IPS-18c (cell line): ENCODE measurements around the gene GZMM.

Experiments
- H3K4me3 ChIP-seq: 2 replicates; pipeline ENCODE4 v1.7.0; 2013; ENCODE audit warnings: low read depth, mild to moderate bottlenecking, low read length, moderate library complexity; ENCODE audit not compliant: insufficient read depth
- H3K9me3 ChIP-seq: one replicate; pipeline ENCODE4 v1.6.1; 2013; ENCODE audit warnings: mild to moderate bottlenecking, low read length, moderate library complexity; ENCODE audit not compliant: control insufficient read depth, insufficient read depth

GZMM gene

GRCh38 chr19:572743-573518, 29.1 kb downstream of the GZMM start:
- H3K4me3 ChIP-seq: peak overlapping the region; percentile 99
- no peaks in the 10 kb centered on the region for H3K9me3 ChIP-seq

GRCh38 chr19:573519-573825, 29.6 kb downstream of the GZMM start:
- H3K4me3 ChIP-seq: peak overlapping the region; percentile 99
- no peaks in the 10 kb centered on the region for H3K9me3 ChIP-seq

GRCh38 chr19:574658-575526, 31.0 kb downstream of the GZMM start:
- Histone ChIP-seq H3K9me3 (no peaks in the 10 kb centered on the region), H3K4me3 (peak overlapping the region; percentile 28; the same call in 1 of the 2 replicates)

GRCh38 chr19:575527-576506, 32.0 kb downstream of the GZMM start:
- H3K4me3 ChIP-seq: peak overlapping the region; percentile 28
- no peaks in the 10 kb centered on the region for H3K9me3 ChIP-seq

- no peak overlapping the region for H3K4me3 ChIP-seq
- H3K9me3 ChIP-seq: no peaks in the 10 kb centered on the region
These were observed 33.0 kb downstream of the GZMM start for GRCh38 chr19:576768-577438.

GRCh38 chr19:577439-578392, 33.9 kb downstream of the GZMM start:
- Histone ChIP-seq H3K9me3 (no peaks in the 10 kb centered on the region), H3K4me3 (no peak overlapping the region)

GRCh38 chr19:579111-579841, 35.4 kb downstream of the GZMM start:
- H3K4me3 ChIP-seq: no peak overlapping the region
- H3K9me3 ChIP-seq: no peaks in the 10 kb centered on the region

GRCh38 chr19:579842-580155, 35.9 kb downstream of the GZMM start:
- no peak overlapping the region for H3K4me3 ChIP-seq
- H3K9me3 ChIP-seq: no peaks in the 10 kb centered on the region

GRCh38 chr19:580274-580835, 36.5 kb downstream of the GZMM start:
- Histone ChIP-seq H3K4me3 (no peak overlapping the region), H3K9me3 (no peaks in the 10 kb centered on the region)

GRCh38 chr19:581399-582111, 37.7 kb downstream of the GZMM start:
- Histone ChIP-seq H3K9me3 (no peaks in the 10 kb centered on the region), H3K4me3 (no peak overlapping the region)

- H3K4me3 ChIP-seq: no peak overlapping the region
These were observed 38.8 kb downstream of the GZMM start for GRCh38 chr19:582497-583197.

GRCh38 chr19:583198-583967, 39.5 kb downstream of the GZMM start:
- Histone ChIP-seq H3K9me3 (no peaks in the 10 kb centered on the region), H3K4me3 (no peak overlapping the region)

More at GRCh38 chr19:582497-583197, 38.8 kb downstream of the GZMM start:
- H3K9me3 ChIP-seq: no peaks in the 10 kb centered on the region

GRCh38 chr19:583968-584239, 40.1 kb downstream of the GZMM start:
- Histone ChIP-seq H3K9me3 (no peaks in the 10 kb centered on the region), H3K4me3 (no peak overlapping the region; the same call in 1 of the 2 replicates)
